GM19395 (cell line): Measurements from ENCODE around the gene ATP5F1E.
"Not testable (repeated sequence)": the region's sequence is repeated elsewhere in the genome, so short reads cannot be mapped to it uniquely, and the experiment has no call there.

Experiments
- ATAC-seq: cut with Tn5 transposase; IDR thresholded peaks from one replicate; pipeline ENCODE4 v1.9.1; 2021; ENCODE audit warnings: mild to moderate bottlenecking, moderate library complexity; ENCODE audit not compliant: unreplicated experiment

The ATP5F1E gene

DNA sequence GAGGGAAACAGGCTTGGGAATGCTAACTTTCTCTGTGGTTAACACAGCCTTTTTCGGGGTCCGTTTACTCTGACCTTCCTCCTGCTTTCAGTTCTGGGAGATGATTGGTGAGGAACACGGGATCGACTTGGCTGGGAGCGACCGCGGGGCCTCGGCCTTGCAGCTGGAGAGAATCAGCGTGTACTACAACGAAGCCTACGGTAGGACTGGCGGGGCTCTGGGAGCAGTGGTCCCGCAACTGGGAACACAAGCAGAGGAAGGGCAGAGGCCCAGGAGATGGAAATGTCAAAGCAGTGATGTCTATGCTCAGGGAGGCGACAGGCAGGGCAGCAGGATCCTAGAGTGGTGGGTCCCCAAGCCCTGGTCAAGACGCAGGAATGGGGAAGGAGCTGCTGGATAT lies 9.4 kb downstream of the ATP5F1E start:
- ATAC-seq = no peak

GRCh38 chr20:59020938-59021551 lies 11.1 kb downstream of the ATP5F1E start:
- ATAC-seq = no peak

DNA sequence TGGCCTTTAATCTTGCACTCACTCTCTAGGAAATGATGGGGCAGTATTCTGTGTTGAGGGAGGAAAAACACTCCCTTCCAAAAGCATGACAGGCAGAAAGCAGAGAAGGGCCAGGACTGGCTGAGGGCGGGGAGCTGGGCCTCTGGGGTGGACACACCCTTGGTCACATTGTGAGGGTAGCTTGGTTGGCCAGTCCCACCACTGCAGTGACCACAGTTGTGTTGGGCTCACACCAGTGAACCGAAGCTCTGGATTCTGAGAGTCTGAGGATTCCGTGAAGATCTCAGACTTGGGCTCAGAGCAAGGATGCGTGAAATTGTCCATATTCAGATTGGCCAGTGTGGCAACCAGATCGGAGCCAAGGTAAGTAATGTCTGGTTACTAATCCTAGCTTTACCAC lies 12.9 kb downstream of the ATP5F1E start, which contains the start of gene TUBB1:
TUBB1 (plus strand) TSS at position 213 of the 400 bp plus-strand sequence; CDS start at position 307, 94 bp downstream.
- no peak for ATAC-seq

DNA sequence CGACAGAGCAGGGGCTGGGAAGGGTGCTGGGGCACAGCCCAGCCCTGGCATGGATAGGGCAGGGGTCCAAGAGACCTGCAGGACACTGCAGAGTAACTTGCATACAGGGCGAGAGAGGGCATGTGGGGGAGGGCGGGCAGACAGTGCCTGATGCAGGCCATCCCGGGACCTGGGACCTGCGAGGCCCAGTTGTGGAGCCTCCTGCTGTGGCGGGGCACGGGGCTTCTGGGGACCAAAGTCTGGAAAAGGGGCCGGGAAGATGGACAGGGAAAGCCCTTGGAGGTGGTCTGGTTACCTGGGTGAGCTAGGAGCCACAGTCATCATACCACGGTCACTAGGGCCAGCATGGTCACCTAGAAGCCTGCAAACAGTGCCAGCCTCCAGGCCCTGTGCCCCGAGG lies 13.3 kb downstream of the ATP5F1E start:
- ATAC-seq = no peak

GRCh38 chr20:59017493-59018231 lies 14.5 kb downstream of the ATP5F1E start:
- no peak for ATAC-seq

- ATAC-seq = no peak
Measured at GRCh38 chr20:59016795-59017492, 15.2 kb downstream of the ATP5F1E start.

GRCh38 chr20:59015812-59016711 lies 16.1 kb downstream of the ATP5F1E start:
- no peak for ATAC-seq

GRCh38 chr20:59015411-59015810 lies 16.7 kb downstream of the ATP5F1E start:
- no peak for ATAC-seq

GRCh38 chr20:59014680-59015389 lies 17.3 kb downstream of the ATP5F1E start:
- ATAC-seq = no peak

- no peak for ATAC-seq
Measured at GRCh38 chr20:59013959-59014608, 18.1 kb downstream of the ATP5F1E start.

DNA sequence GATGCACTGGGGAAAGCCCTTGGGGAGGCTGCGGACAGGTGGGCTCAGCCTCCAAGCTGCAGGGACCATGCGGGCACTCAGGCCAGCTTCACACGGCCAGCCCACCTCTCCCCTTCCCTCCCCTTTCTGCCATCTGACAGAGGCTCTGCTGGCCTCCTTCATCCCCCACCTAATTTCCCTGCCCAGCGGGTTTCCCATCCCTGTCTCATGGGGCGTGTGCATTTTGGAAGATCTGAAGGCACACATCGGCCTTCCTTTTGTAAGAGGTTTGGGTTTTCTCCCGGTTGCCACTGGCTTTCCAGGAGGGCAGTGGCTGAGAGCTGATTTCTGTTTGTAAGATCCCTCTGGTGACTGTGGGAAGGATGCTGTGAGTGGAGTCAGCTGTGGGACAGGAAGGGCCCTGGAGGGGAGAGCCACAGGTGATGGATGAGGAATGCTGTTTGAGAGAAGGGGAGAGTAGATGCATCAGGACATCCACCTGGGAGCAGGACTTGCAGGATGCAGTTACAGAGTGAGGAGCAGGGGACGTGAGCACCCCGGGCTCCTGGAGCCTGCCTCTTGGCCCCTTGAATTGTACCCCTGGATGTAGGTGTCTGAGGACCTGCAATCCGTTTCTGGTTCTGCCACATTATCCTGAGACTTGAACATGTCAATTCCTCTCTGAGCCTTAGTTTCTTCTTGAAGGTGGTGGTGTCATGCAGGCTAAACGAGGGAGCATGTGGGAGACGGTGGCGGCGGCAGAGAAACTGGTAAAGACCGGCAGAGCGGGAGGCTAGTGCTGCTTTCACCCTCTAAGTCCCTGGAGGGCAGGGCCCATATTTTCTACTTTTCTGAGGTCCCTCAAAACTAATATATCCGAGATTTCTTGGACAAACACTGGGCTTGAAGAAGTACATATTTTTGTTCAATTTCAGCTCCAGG lies 18.8 kb downstream of the ATP5F1E start:
- no peak for ATAC-seq

DNA sequence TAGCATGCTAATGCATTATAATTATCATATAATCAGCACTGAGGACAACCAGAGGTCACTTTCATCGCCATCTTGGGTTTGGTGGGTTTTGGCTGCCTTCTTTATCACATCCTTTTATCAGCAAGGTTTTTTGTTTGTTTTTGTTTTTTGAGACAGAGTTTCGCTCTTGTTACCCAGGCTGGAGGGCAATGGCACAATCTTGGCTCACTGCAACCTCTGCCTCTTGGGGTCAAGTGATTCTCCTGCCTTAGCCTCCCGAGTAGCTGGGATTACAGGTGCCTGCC lies 20.3 kb downstream of the ATP5F1E start:
- ATAC-seq = not testable (repeated sequence)

GRCh38 chr20:59010995-59011873 lies 20.9 kb downstream of the ATP5F1E start:
- no peak for ATAC-seq

- ATAC-seq = no peak
Measured at GRCh38 chr20:59010321-59010994, 21.7 kb downstream of the ATP5F1E start.

GRCh38 chr20:59008715-59009336 lies 23.3 kb downstream of the ATP5F1E start:
- ATAC-seq = no peak

DNA sequence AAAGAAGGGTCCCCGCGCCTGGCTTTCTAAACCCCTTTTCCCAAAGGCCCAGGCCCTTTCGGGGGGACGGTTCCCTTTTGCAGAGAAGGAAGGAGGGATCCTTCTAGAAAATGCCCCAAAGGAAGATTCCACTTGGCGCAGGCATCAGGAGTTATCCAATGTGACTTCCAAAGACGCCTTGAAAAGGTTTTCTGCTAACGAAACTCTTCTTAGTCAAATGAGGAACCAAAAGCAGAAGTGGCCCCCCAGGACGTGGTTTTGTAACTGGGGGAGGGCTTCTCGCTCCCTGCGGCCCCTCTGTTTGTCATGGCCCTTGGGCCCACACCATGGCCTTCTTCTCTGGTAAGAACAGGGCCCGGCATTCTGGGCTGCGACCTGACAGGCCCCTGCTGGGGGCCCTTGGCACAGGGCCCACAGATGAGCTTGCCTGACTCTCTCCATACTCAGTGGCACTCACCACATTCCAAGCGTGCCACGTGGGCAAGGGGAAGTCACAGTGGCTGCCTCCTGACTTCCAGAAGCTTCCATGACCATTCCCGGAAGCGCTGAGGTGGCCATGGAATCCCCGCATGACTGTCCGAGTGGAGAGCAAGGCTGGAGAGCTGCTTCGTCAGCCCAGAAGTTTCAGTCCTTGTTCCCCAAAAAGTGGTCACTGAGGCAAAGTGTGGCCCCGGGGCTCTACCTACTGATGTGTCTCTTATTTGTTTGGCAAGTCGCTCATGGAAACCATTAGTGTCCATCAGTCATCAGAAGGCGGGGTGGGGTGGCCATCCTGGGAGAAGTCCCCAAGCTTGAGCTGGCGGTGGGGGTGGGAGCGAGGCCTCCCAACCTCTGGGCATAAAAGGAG lies 24.2 kb downstream of the ATP5F1E start:
- peak; percentile 44 for ATAC-seq
